Stimulated activated CD4-positive, alpha-beta T cell treated with anti-CD3 and anti-CD28 coated beads, Interleukin-12 subunit alpha, Interleukin-12 subunit beta, amount 100 ng/mL, for 4 hours (primary cell): Measurements from ENCODE around the gene CCDC78.
A peak's percentile ranks its signal among the peaks of the same experiment; 100 is the strongest.
"Not testable (repeated sequence)": the region's sequence is repeated elsewhere in the genome, so short reads cannot be mapped to it uniquely, and the experiment has no call there.

Source experiments
- DNase-seq: peaks from one replicate; pipeline ENCODE4 v3.0.0-alpha.2; 2020

Gene CCDC78

DNA sequence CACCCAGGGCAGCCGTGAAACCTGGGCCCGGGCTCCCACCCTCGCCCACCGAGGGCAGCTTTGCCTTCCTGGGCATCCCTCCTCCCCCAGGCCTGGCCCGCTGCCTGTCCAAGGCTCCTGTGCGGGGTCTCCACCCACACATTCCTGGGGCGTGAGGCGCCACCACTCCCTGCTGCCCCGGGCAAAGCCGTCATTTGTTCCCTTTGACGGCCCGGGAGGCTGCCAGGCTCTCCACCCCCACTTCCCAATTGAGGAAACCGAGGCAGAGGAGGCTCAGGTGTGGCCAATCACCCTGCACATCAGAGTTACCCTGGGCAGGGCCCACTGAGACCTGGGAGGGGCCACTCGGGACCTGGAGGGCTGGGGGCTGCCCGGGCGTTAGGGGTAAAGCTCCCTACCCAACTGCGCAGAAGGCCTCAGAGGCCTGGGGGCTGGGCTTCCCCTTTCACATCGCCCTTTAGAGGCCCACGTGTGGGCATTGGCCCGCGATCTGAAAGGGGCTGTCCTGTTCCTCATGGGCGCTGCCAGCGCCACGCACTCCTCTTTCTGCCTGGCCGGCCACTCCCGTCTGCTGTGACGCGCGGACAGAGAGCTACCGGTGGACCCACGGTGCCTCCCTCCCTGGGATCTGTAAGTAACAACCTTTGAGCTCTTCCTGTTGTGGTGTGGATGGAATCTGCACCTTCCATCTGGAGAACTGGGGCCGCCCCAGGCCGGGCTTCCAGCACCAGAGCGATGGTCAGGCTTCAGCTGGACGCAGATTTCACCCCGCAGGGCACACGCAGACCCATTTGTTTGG, 34.5 kb upstream of the CCDC78 start, which contains the start of gene MSLN:
Gene MSLN, plus strand, starts transcription at position 190 of the 799 bp plus-strand sequence. CDS start 1,947 bp downstream, outside the sequence.
- DNase-seq: no peak

DNA sequence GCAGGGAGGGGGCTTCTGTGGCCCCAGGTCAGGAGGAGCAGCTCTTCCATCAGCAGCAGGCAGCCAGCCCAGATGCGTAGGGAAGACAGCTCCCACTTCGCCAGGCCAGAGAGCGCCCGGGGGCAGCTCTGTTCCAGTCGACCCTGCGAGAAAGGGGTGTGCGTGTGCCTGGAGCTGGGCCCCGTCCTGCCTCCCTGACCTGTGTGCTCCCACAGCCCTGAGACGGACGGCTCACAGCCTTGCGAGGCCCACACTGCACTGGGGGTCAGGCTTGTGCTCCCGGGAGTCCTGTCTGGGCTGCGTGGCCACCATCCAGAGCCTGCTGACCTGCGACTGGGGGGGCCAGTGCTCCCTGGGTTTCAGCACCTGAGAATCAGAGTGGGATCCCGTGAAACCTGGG, 33.8 kb upstream of the CCDC78 start:
- DNase-seq: no peak

DNA sequence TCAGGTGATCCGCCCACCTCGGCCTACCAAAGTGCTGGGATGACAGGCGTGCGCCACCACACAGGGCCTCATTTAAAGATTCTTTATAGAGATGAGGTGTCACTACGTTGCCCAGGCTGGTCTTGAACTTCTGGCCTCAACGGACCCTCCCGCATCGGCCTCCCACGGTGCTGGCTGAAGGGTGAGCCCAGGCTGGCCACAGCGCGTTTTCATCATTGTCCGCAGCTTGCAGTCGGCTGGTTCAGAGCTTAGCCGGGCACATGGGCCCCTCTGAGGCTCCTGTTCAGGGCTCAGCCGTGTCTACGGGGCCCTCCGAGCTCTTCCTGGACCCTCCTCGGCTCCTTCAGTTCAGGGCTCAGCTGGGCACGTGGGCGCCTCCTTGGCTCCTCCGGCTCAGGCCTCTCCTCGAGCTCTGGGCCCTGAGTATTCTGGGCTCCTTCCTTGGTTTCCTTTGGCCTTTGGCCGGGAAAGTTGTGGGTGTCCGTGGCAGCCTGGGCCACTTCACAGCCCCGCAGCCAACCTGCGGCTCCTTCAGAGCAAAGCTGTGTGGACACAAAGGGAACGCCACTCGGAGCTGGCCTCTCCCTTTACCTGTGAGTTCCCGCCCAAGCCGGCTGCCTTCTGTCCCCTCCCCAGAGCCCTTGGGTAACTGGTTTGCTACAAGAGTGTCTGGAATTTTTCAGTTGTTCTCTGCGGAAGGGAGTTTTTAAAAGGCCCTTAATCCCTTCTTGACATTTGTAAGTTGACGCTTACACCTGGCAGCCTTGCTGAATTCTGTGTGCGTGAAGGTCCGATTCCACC, 33.1 kb upstream of the CCDC78 start:
- no peak for DNase-seq

DNA sequence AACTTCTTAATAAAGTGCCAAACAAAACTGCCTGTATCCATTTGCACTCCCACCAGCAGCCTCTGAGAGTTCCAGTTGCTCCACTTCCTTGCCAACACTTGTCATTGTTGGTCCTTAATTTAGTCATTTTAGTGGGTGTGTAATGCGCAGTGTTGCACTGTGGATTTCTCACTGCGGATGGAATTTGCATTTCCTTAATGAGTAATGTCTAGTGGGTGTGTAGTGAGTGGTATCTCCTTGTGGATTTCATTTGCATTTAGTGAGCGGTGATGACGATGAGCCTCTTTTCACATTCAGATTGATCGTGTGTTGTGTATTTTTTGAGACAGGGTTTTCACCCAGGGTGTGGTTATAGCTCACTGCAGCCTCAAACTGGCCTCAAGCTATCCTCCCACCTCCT, 30.2 kb upstream of the CCDC78 start:
- DNase-seq: no peak

DNA sequence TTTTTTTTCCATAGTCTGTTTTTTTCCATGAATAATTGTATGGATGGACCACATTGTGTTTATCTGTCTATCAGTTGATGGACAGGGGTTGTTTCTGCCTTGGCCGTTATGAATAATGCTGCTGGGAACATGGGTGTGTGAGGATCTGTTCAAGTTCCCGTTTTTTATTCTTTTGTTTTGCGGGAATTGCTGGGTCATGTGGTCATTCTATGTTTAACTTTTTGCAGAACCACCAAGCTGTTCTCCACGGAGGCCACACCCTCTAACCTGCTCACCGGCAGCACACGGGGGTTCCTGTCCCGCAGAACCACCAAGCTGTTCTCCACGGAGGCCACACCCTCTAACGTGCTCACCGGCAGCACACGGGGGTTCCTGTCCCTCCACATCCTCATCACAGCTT, 28.4 kb upstream of the CCDC78 start:
- DNase-seq: no peak

DNA sequence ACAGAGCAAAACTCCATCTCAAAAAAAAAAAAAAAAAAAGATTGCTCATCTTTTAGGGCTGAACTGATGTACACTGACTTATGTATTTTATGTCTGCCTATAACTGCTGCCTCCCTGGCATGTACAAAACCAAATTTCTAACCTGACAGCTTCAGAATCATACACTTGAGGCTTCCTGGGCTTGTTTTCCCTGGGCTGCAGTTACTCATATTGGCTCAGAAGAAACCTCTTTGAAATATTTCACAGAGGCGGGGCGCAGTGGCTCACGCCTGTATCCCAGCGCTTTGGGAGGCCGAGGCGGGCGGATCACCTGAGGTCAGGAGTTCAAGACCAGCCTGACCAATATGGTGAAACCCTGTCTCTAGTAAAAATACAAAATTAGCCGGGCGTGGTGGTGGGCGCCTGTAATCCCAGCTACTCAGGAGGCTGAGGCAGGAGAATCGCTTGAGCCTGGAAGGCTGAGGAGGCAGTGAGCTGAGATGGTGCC, 27.9 kb upstream of the CCDC78 start:
- DNase-seq: not testable (repeated sequence)

GRCh38 chr16:752007-752312, 25.7 kb upstream of the CCDC78 start:
- DNase-seq: no peak

GRCh38 chr16:751152-752006, 25.1 kb upstream of the CCDC78 start:
- no peak for DNase-seq

- no peak for DNase-seq
Observed at GRCh38 chr16:750485-750884, 24.2 kb upstream of the CCDC78 start.

GRCh38 chr16:749010-749409, 22.8 kb upstream of the CCDC78 start:
- DNase-seq: no peak

GRCh38 chr16:747978-748746, 21.9 kb upstream of the CCDC78 start:
- DNase-seq: no peak

DNA sequence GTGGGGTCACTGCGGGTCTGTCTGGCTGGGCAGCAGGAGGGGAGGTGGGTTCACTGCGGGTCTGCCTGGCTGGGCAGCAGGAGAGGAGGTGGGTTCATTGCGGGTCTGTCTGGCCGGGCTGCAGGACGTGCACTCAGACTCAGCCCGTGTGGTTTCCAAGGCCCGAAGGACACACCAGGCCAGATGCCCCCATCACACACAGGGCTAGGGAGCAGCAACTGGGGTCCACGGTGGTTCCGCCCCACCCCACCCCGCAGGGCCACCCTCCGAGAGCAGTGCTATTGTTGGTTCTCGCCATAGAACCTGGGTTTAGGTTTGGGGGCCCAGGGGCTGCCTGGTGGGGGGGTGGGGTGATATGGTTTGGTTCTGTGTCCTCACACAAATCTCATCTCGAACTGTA, 20.4 kb upstream of the CCDC78 start:
- no peak for DNase-seq

GRCh38 chr16:745739-746138, 19.5 kb upstream of the CCDC78 start:
- no peak for DNase-seq

DNA sequence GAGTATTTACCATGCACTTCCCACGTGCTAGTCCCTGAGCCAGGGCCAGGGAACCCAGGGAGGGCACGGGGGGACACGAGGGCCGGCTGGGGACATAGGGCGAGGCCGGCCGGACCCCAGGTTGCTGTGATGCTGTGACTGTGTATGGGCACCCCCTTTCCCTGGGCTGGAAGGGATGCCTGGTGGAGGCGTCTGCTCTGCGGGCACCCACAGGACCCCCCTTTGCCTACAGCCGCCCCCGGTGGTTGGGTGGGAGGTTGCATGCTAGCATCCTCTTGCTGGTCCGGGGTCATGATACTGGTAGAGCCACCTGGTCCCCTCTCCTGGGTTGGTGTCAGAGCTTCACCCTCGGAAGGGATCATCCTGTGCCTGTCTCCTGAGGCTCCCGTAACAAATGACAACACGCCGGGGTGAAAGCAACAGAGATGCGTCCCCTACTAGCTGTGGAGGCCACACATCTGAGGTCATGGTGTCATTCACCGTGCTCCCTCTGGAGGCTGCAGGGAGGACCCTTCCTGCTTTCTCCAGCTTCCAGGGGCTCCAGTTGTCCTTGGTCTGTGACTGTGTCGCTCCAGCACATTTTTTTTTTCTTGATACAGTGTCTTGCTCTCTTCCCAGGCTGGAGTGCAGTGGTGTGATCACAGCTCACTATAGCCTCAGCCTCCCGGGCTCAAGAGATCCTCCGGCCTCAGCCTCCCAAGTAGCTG, 17.7 kb upstream of the CCDC78 start:
- DNase-seq: no peak

DNA sequence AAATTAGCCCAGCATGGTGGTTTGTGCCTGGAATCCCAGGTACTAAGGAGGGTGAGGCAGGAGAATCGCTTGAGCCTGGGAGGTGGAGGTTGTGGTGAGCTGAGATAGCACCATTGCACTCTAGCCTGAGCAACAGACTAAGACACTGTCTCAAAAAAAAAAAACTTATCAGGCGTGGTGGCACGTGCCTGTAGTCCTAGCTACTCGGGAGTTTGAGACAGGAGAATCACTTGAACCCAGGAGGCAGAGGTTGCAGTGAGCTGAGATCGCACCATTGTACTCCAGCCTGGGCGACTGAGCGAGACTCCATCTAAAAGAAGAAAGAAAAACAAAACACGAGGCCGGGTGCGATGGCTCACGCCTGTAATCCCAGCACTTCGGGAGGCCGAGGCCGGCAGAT, 16.7 kb upstream of the CCDC78 start:
- DNase-seq: not testable (repeated sequence)

- no peak for DNase-seq
Observed at GRCh38 chr16:741986-742629, 15.9 kb upstream of the CCDC78 start.

DNA sequence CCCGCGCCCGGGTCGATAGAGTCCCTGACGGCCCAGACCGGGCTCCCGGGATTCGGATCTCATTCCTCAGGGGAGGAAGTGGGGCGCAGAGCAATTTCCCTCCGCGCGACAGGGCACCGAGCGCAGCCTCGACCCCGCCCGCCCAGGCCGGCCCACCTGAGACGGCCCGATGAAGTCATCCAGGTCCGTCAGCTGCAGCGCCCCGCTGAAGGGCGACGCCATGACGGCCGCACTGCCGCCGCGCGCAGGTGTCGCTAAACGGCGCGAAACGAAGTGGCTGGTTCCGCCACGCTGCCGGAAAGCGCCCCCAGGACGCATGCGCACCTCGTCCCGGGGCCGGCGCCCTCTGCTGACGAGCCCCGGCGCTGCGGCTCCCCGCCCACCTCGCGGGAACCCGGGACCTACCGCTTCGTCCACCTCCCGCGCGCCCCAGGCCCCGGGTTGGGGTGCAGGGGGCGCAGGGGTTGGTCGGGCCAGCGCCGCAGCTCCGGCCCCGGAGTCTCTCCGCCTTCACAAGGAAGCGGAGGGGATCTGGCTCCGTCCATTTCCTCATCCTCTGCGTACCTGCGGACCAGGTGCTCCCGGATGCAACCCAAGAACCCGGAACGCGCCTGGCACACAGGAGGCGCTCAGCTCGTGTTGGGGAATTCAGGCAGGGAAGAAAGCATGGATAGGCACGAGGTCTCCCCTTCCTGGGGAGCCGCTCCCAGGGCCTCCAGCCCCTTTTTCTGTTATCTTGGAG, 14.7 kb upstream of the CCDC78 start, which contains the start of gene CIAO3:
Gene CIAO3, minus strand, starts transcription at position 234 of the 742 bp plus-strand sequence. Its CDS starts 12 bp downstream, at position 222.
- peak; percentile 92 for DNase-seq

- no peak for DNase-seq
Observed at GRCh38 chr16:740459-740763, 14.2 kb upstream of the CCDC78 start.

DNA sequence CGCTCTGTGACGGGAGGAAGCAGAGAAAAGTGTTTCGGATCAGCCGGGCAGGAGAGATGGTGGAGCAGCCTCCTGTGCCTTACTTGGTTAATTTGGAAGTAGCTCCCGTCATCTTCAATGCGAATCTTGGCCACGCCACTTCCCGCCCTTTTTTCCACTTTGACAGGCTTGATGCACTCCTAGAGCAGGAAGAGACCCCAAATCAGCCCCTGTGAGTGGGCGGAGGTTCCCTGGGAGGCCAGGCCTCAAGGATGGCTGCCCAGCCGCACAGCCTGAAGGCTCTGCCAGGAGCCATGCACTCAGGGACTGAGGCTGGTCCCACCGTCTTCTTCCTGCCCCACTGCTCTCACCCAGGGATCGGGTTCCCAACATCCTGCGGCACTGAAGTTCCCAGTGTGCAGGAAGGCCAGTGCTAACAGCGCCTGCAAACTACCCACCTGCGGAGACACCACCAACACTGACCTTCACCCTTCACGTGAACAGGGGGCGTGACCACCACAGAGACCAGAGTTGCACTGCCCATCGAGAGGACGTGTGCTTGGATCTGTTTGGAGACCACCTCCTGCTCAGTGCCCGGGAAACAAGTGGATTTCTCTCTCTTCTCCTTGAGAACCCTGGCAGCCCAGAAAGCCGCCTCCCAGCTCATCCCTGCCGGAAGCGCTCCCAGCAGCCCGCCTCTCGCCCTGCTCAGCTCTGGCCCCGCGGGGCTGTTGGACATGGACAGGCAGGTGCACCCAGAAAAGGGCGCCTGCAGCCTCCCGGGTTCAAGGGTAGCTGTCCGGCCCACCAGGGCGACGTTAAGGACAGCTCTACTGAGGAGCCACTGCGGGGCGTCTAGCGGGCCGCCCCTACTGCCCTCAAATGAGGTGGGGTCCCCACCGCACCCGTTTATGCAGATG, 13.6 kb upstream of the CCDC78 start:
- DNase-seq: no peak
